Activated T-cell treated with anti-CD3 and anti-CD28 coated beads, Interleukin-2, amount 50 U/mL, for 48 hours (primary cell): Measurements from ENCODE around the gene KIF26B.

Experiments used
- DNase-seq, 2 experiments: peaks; one replicate each; pipeline ENCODE4 v3.0.0-alpha.2; 2020

The KIF26B gene

DNA sequence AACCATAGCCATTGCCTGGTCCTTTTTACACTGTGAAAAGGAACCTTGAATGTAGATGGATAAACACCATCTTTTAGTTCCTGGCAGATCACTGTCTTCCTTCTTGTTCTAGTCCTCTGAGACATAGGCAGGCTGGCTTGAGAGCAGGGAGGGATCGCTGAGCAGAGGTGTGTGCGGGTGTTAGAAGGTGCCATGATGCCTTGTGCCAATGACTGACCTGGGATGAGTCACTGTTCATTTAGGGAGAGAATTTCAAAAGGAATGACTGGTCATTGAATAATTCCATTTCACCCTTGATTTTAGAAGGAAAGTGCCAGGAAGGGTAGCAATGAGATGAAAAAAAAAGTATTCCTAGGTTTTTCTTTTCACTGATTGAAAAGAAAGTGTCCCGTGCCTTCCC lies 383.9 kb downstream of the KIF26B start:
- DNase-seq = no peak

GRCh38 chr1:245541369-245541768 lies 386.6 kb downstream of the KIF26B start:
- no peak for DNase-seq

DNA sequence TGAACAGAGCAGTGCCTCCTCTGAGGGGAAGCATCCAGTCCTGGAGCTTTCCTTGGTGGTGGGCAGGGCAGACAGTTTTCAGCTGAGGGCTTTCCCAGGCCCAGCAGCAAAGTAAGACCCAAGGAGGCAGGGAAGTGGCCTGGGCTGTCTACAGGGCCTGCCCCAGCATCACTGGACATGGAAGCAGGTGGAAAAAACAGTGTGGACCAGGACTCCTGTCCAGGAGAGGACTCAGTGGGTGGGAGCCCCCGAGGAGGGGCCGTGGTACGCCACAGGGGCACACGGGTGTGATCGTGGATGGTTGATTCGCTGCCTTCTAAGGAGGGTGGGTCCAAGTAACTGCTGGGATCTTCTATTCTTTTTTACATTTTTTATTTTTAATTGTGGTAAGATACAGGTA lies 387.6 kb downstream of the KIF26B start:
- no peak for DNase-seq

GRCh38 chr1:245544236-245544635 lies 389.5 kb downstream of the KIF26B start:
- no peak for DNase-seq

GRCh38 chr1:245546875-245547274 lies 392.1 kb downstream of the KIF26B start:
- DNase-seq = no peak

DNA sequence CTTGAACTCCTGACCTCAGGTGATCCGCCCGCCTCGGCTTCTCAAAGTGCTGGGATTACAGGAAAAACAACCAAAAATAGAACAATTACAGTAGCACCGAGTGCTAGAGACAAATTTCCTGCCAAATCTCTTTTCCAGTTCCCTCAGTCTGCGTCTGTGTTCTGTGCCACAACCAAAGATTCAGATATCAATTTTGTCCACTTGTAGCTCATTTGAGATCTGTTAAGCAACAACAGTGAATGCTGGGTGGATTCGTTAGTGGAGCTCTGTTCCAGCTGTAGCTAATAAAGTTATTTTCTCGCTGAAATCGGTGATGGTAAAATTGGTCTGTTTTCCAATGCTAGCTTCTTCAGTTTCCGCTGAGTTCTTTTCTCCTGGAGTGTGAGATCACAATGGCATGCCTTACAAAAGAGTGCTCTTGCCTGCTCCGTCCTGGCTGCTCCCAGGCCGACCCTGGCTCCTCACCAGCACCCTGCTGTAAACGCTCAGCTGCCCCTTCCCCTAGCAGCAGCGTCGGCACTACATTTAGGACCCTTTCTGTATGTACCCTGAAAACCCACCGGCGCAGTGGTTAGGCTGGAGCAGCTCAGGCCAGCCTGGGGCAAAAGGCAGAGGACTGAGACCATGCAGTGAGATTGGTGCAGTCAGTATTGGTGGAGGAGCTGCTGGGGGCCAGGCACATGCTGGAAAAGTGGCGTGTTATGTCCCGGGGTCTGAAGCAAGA lies 395.4 kb downstream of the KIF26B start:
- no peak for DNase-seq

- no peak for DNase-seq
These were observed 395.9 kb downstream of the KIF26B start for GRCh38 chr1:245550720-245551043.

GRCh38 chr1:245551536-245551935 lies 396.8 kb downstream of the KIF26B start:
- DNase-seq = no peak

DNA sequence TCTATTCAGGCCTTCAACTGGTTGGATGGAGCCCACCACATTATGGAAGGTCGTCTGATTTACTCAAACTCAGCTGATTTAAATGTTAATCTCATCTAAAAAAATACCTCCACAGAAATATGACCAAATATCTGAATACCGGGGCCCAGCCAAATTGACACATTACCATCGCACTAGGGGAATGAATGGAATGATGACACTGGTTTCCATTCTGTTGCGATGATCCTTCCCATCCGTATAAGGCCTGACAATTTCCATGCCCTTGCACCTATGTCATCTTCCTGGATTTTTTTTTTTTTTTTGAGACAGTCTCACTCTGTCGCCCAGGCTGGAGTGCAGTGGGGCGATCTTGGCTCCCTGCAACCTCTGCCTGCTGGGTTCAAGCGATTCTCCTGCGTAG lies 397.5 kb downstream of the KIF26B start:
- no peak for DNase-seq

DNA sequence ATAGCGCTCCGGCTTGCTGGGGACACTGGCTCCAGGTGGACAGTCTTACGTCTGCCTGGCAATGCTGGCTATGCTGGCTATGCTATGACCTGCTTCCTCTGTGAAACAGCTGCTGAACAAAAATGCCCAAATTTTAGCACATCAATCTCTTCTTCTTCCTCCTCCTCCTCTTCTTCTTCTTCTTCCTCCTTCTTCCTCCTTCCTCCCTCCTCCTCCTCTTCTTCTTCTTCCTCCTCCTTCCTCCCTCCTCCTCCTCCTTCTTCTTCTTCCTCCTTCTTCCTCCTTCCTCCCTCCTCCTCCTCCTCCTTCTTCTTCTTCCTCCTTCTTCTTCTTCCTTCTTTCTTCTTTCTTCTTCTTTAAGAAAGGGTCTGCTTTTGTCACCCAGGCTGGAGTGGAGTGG lies 401.3 kb downstream of the KIF26B start:
- no peak for DNase-seq

GRCh38 chr1:245558069-245558468 lies 403.3 kb downstream of the KIF26B start:
- no peak for DNase-seq

DNA sequence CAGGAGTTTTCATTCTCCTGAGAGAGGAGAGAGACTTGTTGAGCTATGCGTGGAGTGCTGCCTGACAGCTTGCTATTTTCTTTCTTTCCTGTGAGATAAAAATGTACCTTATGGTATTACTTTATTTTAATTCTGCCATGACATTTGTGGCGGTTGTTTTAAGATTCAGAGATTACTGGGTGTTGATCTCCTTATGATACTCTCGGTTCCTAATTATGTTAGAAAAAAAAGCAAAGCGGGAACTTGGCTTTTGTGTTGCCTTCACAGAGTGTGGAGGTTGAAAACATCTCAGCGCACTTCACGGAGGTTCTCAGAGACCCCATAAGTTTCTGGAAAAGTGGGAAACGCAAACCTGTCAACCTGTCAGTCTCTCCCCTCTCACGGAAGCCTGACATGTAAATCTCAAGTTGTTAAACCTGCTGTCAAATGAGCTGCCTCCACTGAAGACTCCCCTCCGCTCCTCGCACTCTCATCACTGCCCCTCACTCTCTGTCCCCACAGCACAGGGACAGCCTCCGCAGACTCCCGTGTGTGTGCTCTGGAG lies 405.6 kb downstream of the KIF26B start:
- no peak for DNase-seq

DNA sequence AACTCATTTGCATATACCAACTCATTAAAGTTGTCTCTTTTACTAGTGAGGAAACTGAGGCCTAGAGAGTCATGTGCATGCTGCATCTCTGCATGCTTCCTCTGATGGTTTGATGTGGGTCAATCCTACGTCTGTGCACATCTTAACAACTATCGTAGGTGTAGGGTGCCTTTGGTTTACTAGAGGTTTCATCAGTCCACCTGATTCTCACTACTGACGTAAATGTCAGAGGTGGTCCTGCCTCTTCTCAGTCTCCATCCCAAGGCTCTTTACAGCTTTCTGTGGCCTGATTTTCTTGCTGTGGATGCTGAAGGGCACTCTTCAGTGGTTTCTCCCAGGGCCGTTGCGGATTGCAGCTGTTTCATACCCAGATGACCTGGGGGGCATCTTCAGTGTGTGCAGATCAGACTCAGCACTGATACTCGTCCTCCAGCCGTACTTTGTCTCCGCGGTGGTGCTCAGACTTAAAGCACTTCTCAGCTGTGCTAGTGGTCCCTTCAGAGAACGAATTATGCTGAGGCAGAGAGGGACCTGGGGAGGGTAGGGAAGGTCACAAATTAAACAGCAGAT lies 407.0 kb downstream of the KIF26B start:
- no peak for DNase-seq

DNA sequence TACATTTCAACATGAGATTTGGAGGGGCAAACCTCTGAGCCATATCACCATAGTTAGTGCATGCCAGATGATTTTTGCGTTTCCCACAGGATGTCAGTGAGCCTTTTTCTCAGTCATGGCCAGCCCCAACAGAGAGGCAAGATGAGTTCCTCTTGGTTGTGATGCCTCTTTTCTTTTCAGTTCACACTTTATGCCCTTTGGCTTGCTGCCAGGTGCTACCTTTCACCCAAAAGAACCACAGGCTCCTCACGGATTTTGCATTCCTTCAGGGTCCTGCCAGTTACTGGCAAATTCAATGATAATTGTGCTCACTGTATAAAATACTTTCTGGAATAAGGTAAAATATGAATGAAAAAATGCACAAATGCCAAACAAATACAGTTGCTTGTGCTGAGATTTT lies 411.3 kb downstream of the KIF26B start:
- no peak for DNase-seq

GRCh38 chr1:245566952-245567351 lies 412.2 kb downstream of the KIF26B start:
- DNase-seq = no peak

GRCh38 chr1:245571815-245572294 lies 417.1 kb downstream of the KIF26B start:
- DNase-seq = no peak

DNA sequence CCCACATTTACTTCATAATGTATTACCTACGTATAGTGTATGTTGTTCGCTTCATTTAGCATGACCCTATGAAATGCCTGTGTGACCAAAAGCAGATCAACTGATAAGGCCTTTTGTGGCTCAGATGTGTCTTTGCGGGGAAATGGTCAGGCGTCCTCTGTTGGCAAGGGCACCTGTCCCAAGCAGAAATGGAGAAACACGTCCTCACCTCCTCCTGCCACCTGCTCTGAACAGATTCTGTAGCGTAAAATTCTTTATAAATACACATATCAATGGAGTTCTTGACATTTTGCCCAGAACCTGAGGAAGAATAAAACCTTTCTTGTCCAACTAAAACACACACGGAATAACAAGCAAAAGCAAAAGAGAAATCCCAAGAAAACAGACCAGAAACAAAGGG lies 417.9 kb downstream of the KIF26B start:
- no peak for DNase-seq

- no peak for DNase-seq
These were observed 420.9 kb downstream of the KIF26B start for GRCh38 chr1:245575710-245576109.

GRCh38 chr1:245576323-245576722 lies 421.5 kb downstream of the KIF26B start:
- DNase-seq = no peak

- DNase-seq = no peak
These were observed 422.7 kb downstream of the KIF26B start for GRCh38 chr1:245577191-245578157.

GRCh38 chr1:245578308-245578707 lies 423.5 kb downstream of the KIF26B start:
- no peak for DNase-seq

GRCh38 chr1:245578771-245579170 lies 424.0 kb downstream of the KIF26B start:
- no peak for DNase-seq

- no peak for DNase-seq
These were observed 425.1 kb downstream of the KIF26B start for GRCh38 chr1:245579881-245580280.
